Natural killer cell (primary cell): Measurements from ENCODE around the gene GRB10. TPM values are rescaled to one million over a fixed set of nuclear protein-coding genes. Genes with fewer than 3 reads are reported as not detected.
"Not testable (repeated sequence)": the region's sequence is repeated elsewhere in the genome, so short reads cannot be mapped to it uniquely, and the experiment has no call there.

Experiments used
- ATAC-seq, 3 donors: fragments of 150-1000 bp in 2 of 3; fragments of 200-7000 bp in 1 of 3; cut with Tn5 transposase; 1 replicate in 1 of 3; 2 replicates in 2 of 3; pipeline ENCODE4 v1.10.0; 2021; ENCODE audit warnings: mild to moderate bottlenecking in 2 of 3, moderate library complexity in 2 of 3
- DNase-seq, 2 donors: peaks; one replicate each; pipeline versions ENCODE4 v3.0.0 to v3.0.0-alpha.2; 2013 to 2021; ENCODE audit warnings: mixed read lengths in 1 of 2
- H3K27ac ChIP-seq: one replicate; pipeline ENCODE4 v1.5.1; 2013; ENCODE audit warnings: mild to moderate bottlenecking, low read length
- H3K27me3 ChIP-seq: one replicate; pipeline ENCODE4 v1.6.1; 2013; ENCODE audit warnings: low read length; ENCODE audit not compliant: control insufficient read depth, insufficient read depth
- H3K36me3 ChIP-seq: one replicate; pipeline ENCODE4 v1.6.1; 2013; ENCODE audit warnings: low read length; ENCODE audit not compliant: control insufficient read depth, insufficient read depth
- H3K4me1 ChIP-seq: one replicate; pipeline ENCODE4 v1.6.1; 2013; ENCODE audit warnings: low read length; ENCODE audit not compliant: control insufficient read depth, insufficient read depth
- H3K4me3 ChIP-seq: one replicate; pipeline ENCODE4 v1.5.1; 2013; ENCODE audit warnings: low read length
- H3K9me3 ChIP-seq: one replicate; pipeline ENCODE4 v1.6.1; 2013; ENCODE audit warnings: low read length; ENCODE audit not compliant: control insufficient read depth, insufficient read depth
- H3K27ac Mint-ChIP-seq, 2 donors: one replicate each; pipeline ENCODE4 v1.8.0; 2022; ENCODE audit warnings: mild to moderate bottlenecking in 2 of 2, mixed read lengths in 2 of 2, moderate library complexity in 1 of 2
- H3K27me3 Mint-ChIP-seq, 2 donors: one replicate each; pipeline ENCODE4 v1.8.0; 2022; ENCODE audit warnings: low read depth in 2 of 2, mixed read lengths in 2 of 2
- H3K36me3 Mint-ChIP-seq: one replicate; pipeline ENCODE4 v1.8.0; 2022; ENCODE audit warnings: mixed read lengths
- H3K4me1 Mint-ChIP-seq, 2 donors: one replicate each; pipeline ENCODE4 v1.8.0; 2022; ENCODE audit warnings: mixed read lengths in 2 of 2
- H3K4me3 Mint-ChIP-seq: one replicate; pipeline ENCODE4 v1.8.0; 2022; ENCODE audit warnings: mild to moderate bottlenecking, moderate library complexity, mixed read lengths
- H3K9me3 Mint-ChIP-seq, 2 donors: one replicate each; pipeline ENCODE4 v1.8.0; 2022; ENCODE audit warnings: mixed read lengths in 2 of 2
- CTCF ChIP-seq: fragments of 200-600 bp; IDR thresholded peaks from one replicate; pipeline ENCODE4 v1.8.0; 2022; ENCODE audit warnings: antibody characterized with exemption
- WGBS: methylation state at CpG from one replicate; pipeline ENCODE4 v1.1.7; 2013; ENCODE audit warnings: missing lambda C conversion rate; ENCODE audit not compliant: insufficient coverage; 5-methylcytosine and 5-hydroxymethylcytosine counted together
- intact Hi-C: fragments of 100-400 bp; cut with micrococcal nuclease; formaldehyde crosslinking; loops from one replicate; pipeline ENCODE4 v1.14.2; 2022
- total RNA-seq, 4 donors: library from RNA; stranded (reverse); fragments of 120-200 nt in 1 of 4; gene quantifications; one replicate each; pipeline versions ENCODE4 v1.2.3 to v1.2.4, GENCODE V29; 2013 to 2022

GRB10 gene
- total RNA-seq, 3 donors from 2014 or later (not counting 1 experiment from before 2014, with no cell fraction given): 0.16 to 24.4 (median 1.4) TPM

- Histone ChIP-seq H3K36me3 (no peaks in the 10 kb centered on the region), H3K27me3 (no peaks in the 10 kb centered on the region), H3K4me3 (no peak overlapping the region), H3K27ac (no peak overlapping the region), H3K9me3 (peaks cover 19% of the 10 kb centered on the region), H3K4me1 (no peaks in the 10 kb centered on the region)
- no peaks in the 10 kb centered on the region for H3K4me1 Mint-ChIP-seq
- WGBS: 89% methylated on average over 6 of the region's 6 CpGs
- intact Hi-C loops: no loop called here
- peaks cover 8% of the 10 kb centered on the region for H3K36me3 Mint-ChIP-seq
- no peak for DNase-seq
- no peak for TF ChIP-seq CTCF
- ATAC-seq: no peak
- H3K27me3 Mint-ChIP-seq: peaks cover 7 to 20% of the 10 kb centered on the region in 2 donors
- no peak overlapping the region for H3K27ac Mint-ChIP-seq
- no peak overlapping the region for H3K4me3 Mint-ChIP-seq
- peaks cover 3 to 11% of the 10 kb centered on the region in 2 donors for H3K9me3 Mint-ChIP-seq
These were observed 195.0 kb downstream of the GRB10 start for GRCh38 chr7:50587737-50588136.

- no peak overlapping the region for H3K27ac ChIP-seq
- H3K27me3 ChIP-seq: no peaks in the 10 kb centered on the region
- peaks cover 19% of the 10 kb centered on the region for H3K9me3 ChIP-seq
- 91% methylated on average over 5 of the region's 5 CpGs for WGBS
- TF ChIP-seq CTCF: no peak
- ATAC-seq (no peak), DNase-seq (no peak)
- Mint-ChIP-seq H3K27ac (no peak overlapping the region), H3K27me3 (peaks cover 7 to 9% of the 10 kb centered on the region in 2 donors), H3K4me1 (no peaks in the 10 kb centered on the region), H3K36me3 (peaks cover 13% of the 10 kb centered on the region), H3K4me3 (no peak overlapping the region), H3K9me3 (peaks cover 3 to 13% of the 10 kb centered on the region in 2 donors)
- no peaks in the 10 kb centered on the region for H3K36me3 ChIP-seq
- intact Hi-C loops: no loop called here
- no peaks in the 10 kb centered on the region for H3K4me1 ChIP-seq
- no peak overlapping the region for H3K4me3 ChIP-seq
These were observed 197.8 kb downstream of the GRB10 start for GRCh38 chr7:50584793-50585408.

GRCh38 chr7:50584386-50584785 lies 198.3 kb downstream of the GRB10 start:
- Mint-ChIP-seq H3K36me3 (peaks cover 13% of the 10 kb centered on the region), H3K9me3 (peaks cover 3 to 13% of the 10 kb centered on the region in 2 donors), H3K4me1 (no peaks in the 10 kb centered on the region), H3K27ac (no peak overlapping the region), H3K27me3 (peaks cover 7 to 9% of the 10 kb centered on the region in 2 donors), H3K4me3 (no peak overlapping the region)
- H3K4me1 ChIP-seq: no peaks in the 10 kb centered on the region
- peaks cover 19% of the 10 kb centered on the region for H3K9me3 ChIP-seq
- TF ChIP-seq CTCF: no peak
- H3K4me3 ChIP-seq: no peak overlapping the region
- WGBS: 85% methylated on average over 2 of the region's 4 CpGs
- H3K36me3 ChIP-seq: no peaks in the 10 kb centered on the region
- ATAC-seq (no peak), DNase-seq (no peak)
- H3K27me3 ChIP-seq: no peaks in the 10 kb centered on the region
- no peak overlapping the region for H3K27ac ChIP-seq
- intact Hi-C loops: no loop called here

- H3K27me3 ChIP-seq, ATAC-seq, H3K4me1 ChIP-seq, DNase-seq, H3K4me1 Mint-ChIP-seq, H3K27me3 Mint-ChIP-seq, intact Hi-C loops, H3K27ac Mint-ChIP-seq, H3K4me3 Mint-ChIP-seq, H3K4me3 ChIP-seq, H3K27ac ChIP-seq, H3K36me3 ChIP-seq: not testable (repeated sequence)
- WGBS: 99% methylated on average over 4 of the region's 4 CpGs
- H3K9me3 Mint-ChIP-seq: peaks cover 3 to 13% of the 10 kb centered on the region in 2 donors
- H3K36me3 Mint-ChIP-seq: peaks cover 13% of the 10 kb centered on the region
- peaks cover 19% of the 10 kb centered on the region for H3K9me3 ChIP-seq
These were observed 199.4 kb downstream of the GRB10 start for GRCh38 chr7:50583295-50583694.

- H3K36me3 Mint-ChIP-seq: peaks cover 13% of the 10 kb centered on the region
- H3K4me1 Mint-ChIP-seq, H3K4me3 Mint-ChIP-seq, intact Hi-C loops, H3K27me3 ChIP-seq, H3K36me3 ChIP-seq, H3K4me1 ChIP-seq, DNase-seq, H3K27ac ChIP-seq, ATAC-seq, H3K4me3 ChIP-seq, H3K27ac Mint-ChIP-seq: not testable (repeated sequence)
- peaks cover under 1 to 13% of the 10 kb centered on the region in 2 donors for H3K27me3 Mint-ChIP-seq
- peaks cover 5 to 17% of the 10 kb centered on the region in 2 donors for H3K9me3 Mint-ChIP-seq
- WGBS: 83% methylated on average over 2 of the region's 4 CpGs
- peaks cover 19% of the 10 kb centered on the region for H3K9me3 ChIP-seq
These were observed 200.4 kb downstream of the GRB10 start for GRCh38 chr7:50582271-50582670.

- H3K27me3 ChIP-seq, H3K27ac Mint-ChIP-seq, DNase-seq, H3K4me3 ChIP-seq, intact Hi-C loops, H3K4me1 Mint-ChIP-seq, H3K4me1 ChIP-seq, H3K27ac ChIP-seq, ATAC-seq, H3K36me3 ChIP-seq, H3K4me3 Mint-ChIP-seq: not testable (repeated sequence)
- peaks cover 1 to 13% of the 10 kb centered on the region in 2 donors for H3K27me3 Mint-ChIP-seq
- peaks cover 5 to 17% of the 10 kb centered on the region in 2 donors for H3K9me3 Mint-ChIP-seq
- H3K9me3 ChIP-seq: peaks cover 19% of the 10 kb centered on the region
- peaks cover 13% of the 10 kb centered on the region for H3K36me3 Mint-ChIP-seq
- WGBS: 62% methylated on average over 1 of the region's 2 CpGs
These were observed 202.0 kb downstream of the GRB10 start for GRCh38 chr7:50580666-50581065.
